Endothelial cell of umbilical vein (primary cell): ENCODE data around the gene SLC26A8.

ENCODE experiments used
- CTCF ChIP-seq, 2 donors: IDR thresholded peaks; 1 replicate in 1 of 2; 2 replicates in 1 of 2; pipeline ENCODE4 v1.5.1; 2011; ENCODE audit warnings: low read length in 2 of 2, mild to moderate bottlenecking in 2 of 2, moderate library complexity in 2 of 2, control low read depth in 1 of 2, inconsistent platforms in 1 of 2, low read depth in 1 of 2; ENCODE audit not compliant: insufficient read depth in 1 of 2; ENCODE audit errors: extremely low read depth in 1 of 2
- EZH2 ChIP-seq: IDR thresholded peaks from 2 replicates; pipeline ENCODE4 v1.6.1; 2012; ENCODE audit warnings: borderline replicate concordance, low read depth, mild to moderate bottlenecking, moderate library complexity, low read length, inconsistent platforms; ENCODE audit not compliant: severe bottlenecking
- JUN ChIP-seq: IDR thresholded peaks from 2 replicates; pipeline ENCODE4 v1.6.1; 2011; ENCODE audit warnings: borderline replicate concordance, low read depth; ENCODE audit not compliant: insufficient read length, insufficient read depth
- MAX ChIP-seq: IDR thresholded peaks from 2 replicates; pipeline ENCODE4 v1.6.1; 2011; ENCODE audit not compliant: insufficient read depth, insufficient read length
- POLR2A ChIP-seq: IDR thresholded peaks from 2 replicates; pipeline ENCODE4 v1.6.1; 2012; ENCODE audit warnings: low read depth, mild to moderate bottlenecking, control low read depth, low read length

GRCh38 chr6:35916056-35916455, 108.4 kb downstream of the SLC26A8 start:
- TF ChIP-seq CTCF (IDR thresholded peaks at IDR 0.05; ENCODE audit: extremely low read depth in 1 of 2, insufficient read depth in 1 of 2, low read depth in 1 of 2, low read length in 2 of 2) (no peak), JUN (no peak), MAX (no peak), POLR2A (no peak), EZH2 (no peak)
